Neural cell (in vitro differentiated cells): ENCODE data around the gene SMR3B. TPM values are rescaled to one million over a fixed set of nuclear protein-coding genes. Genes with fewer than 3 reads are reported as not detected.

ENCODE experiments used
- H2AFZ ChIP-seq: fragments of 200-600, 300-800 bp; sonication (generic), shearing (Covaris generic); 2 replicates; pipeline ENCODE4 v1.6.0; 2014; ENCODE audit warnings: low read depth, mild to moderate bottlenecking, antibody characterized with exemption, low read length, moderate library complexity
- H3F3A ChIP-seq: fragments of 200-600 bp; shearing (Covaris generic); 2 replicates; pipeline ENCODE4 v1.6.1; 2016; ENCODE audit warnings: mild to moderate bottlenecking, moderate library complexity, mixed read lengths, antibody characterized with exemption, low read length; ENCODE audit not compliant: insufficient read depth, poor library complexity, severe bottlenecking
- H3K27ac ChIP-seq: fragments of 200-600, 300-800 bp; sonication (generic), shearing (Covaris generic); 2 replicates; pipeline ENCODE4 v1.5.1; 2014; ENCODE audit warnings: mild to moderate bottlenecking, low read length, moderate library complexity
- H3K27me3 ChIP-seq: fragments of 300-800, 200-600 bp; sonication (generic), shearing (Covaris generic); 2 replicates; pipeline ENCODE4 v1.6.0; 2014; ENCODE audit warnings: mild to moderate bottlenecking, low read depth, low read length, moderate library complexity; ENCODE audit not compliant: insufficient read depth
- H3K36me3 ChIP-seq: fragments of 300-800, 200-600 bp; sonication (generic), shearing (Covaris generic); 2 replicates; pipeline ENCODE4 v1.5.1; 2014; ENCODE audit warnings: mild to moderate bottlenecking, antibody characterized with exemption, low read length, moderate library complexity; ENCODE audit not compliant: insufficient read depth
- H3K4me2 ChIP-seq: fragments of 300-800, 200-600 bp; sonication (generic), shearing (Covaris generic); 2 replicates; pipeline ENCODE4 v1.6.0; 2014; ENCODE audit warnings: mild to moderate bottlenecking, low read length
- H3K4me3 ChIP-seq: fragments of 300-800, 200-600 bp; sonication (generic), shearing (Covaris generic); 2 replicates; pipeline ENCODE4 v1.5.1; 2014; ENCODE audit warnings: mild to moderate bottlenecking, low read length, moderate library complexity
- H3K79me2 ChIP-seq: fragments of 200-600 bp; shearing (Covaris generic); replicated peaks from 2 replicates; pipeline ENCODE4 v1.6.0; 2014; ENCODE audit warnings: mild to moderate bottlenecking, low read length, moderate library complexity; ENCODE audit not compliant: insufficient read depth
- H3K9ac ChIP-seq: fragments of 300-800, 200-600 bp; sonication (generic), shearing (Covaris generic); 2 replicates; pipeline ENCODE4 v1.6.1; 2016; ENCODE audit warnings: mild to moderate bottlenecking, low read length, mixed read lengths
- H3K9me2 ChIP-seq: fragments of 200-600 bp; shearing (Covaris generic); 2 replicates; pipeline ENCODE4 v1.6.1; 2016; ENCODE audit warnings: mild to moderate bottlenecking, low read length, mixed read lengths; ENCODE audit not compliant: insufficient read depth
- H3K9me3 ChIP-seq: fragments of 200-600, 300-800 bp; sonication (generic), shearing (Covaris generic); 2 replicates; pipeline ENCODE4 v1.6.1; 2016; ENCODE audit warnings: mild to moderate bottlenecking, mixed run types, low read length, moderate library complexity, mixed read lengths
- H4K20me1 ChIP-seq: fragments of 200-600 bp; shearing (Covaris generic); 2 replicates; pipeline ENCODE4 v1.6.1; 2016; ENCODE audit warnings: mild to moderate bottlenecking, mixed run types; ENCODE audit not compliant: insufficient read depth
- CTCF ChIP-seq: fragments of 450-650 bp; IDR thresholded peaks from 2 replicates; pipeline ENCODE4 v1.5.1; 2014; ENCODE audit warnings: antibody characterized with exemption, mild to moderate bottlenecking, moderate library complexity; ENCODE audit not compliant: poor library complexity, severe bottlenecking
- EP300 ChIP-seq: fragments of 450-650 bp; conservative IDR thresholded peaks from 2 replicates; pipeline ENCODE4 v1.6.1; 2014; ENCODE audit warnings: antibody characterized with exemption, mild to moderate bottlenecking, moderate library complexity; ENCODE audit not compliant: poor library complexity, severe bottlenecking
- EZH2 ChIP-seq: fragments of 200-600, 300-800 bp; shearing (Covaris generic), sonication (generic); IDR thresholded peaks from 2 replicates; pipeline ENCODE4 v1.6.1; 2014; ENCODE audit warnings: antibody characterized with exemption, low read length, borderline replicate concordance, mild to moderate bottlenecking; ENCODE audit not compliant: insufficient read depth, poor library complexity, severe bottlenecking
- MXI1 ChIP-seq: fragments of 450-650 bp; conservative IDR thresholded peaks from 2 replicates; pipeline ENCODE4 v1.6.1; 2014; ENCODE audit warnings: antibody characterized with exemption, mild to moderate bottlenecking; ENCODE audit not compliant: poor library complexity, severe bottlenecking
- POLR2AphosphoS5 ChIP-seq: IDR thresholded peaks from 2 replicates; pipeline ENCODE4 v1.6.1; 2012
- RAD21 ChIP-seq: fragments of 450-650 bp; conservative IDR thresholded peaks from 2 replicates; pipeline ENCODE4 v1.6.1; 2014; ENCODE audit warnings: antibody characterized with exemption, mild to moderate bottlenecking, moderate library complexity
- REST ChIP-seq: IDR thresholded peaks from 2 replicates; pipeline ENCODE4 v1.6.1; 2012; ENCODE audit warnings: borderline replicate concordance
- SMC3 ChIP-seq: fragments of 450-650 bp; conservative IDR thresholded peaks from 2 replicates; pipeline ENCODE4 v1.6.1; 2014; ENCODE audit warnings: antibody characterized with exemption, mild to moderate bottlenecking, moderate library complexity; ENCODE audit not compliant: poor library complexity
- TAF1 ChIP-seq: IDR thresholded peaks from 2 replicates; pipeline ENCODE4 v1.6.1; 2012; ENCODE audit warnings: low read depth
- polyA plus RNA-seq: library from polyadenylated mRNA; depleted of rRNA; stranded (reverse); fragments of >200 nt; gene quantifications from 2 replicates; pipeline ENCODE4 v1.2.3, GENCODE V29; 2014

Gene SMR3B
- polyA plus RNA-seq, 1 donor from 2014 or later: not detected

- TF ChIP-seq EP300 (no peak), MXI1 (no peak), TAF1 (no peak)
Observed at GRCh38 chr4:70364002-70364401, 18.9 kb upstream of the SMR3B start (continued).

GRCh38 chr4:70365479-70365878 is 17.5 kb upstream of the SMR3B start:
- Histone ChIP-seq H3K9ac (no peak overlapping the region), H4K20me1 (no peaks in the 10 kb centered on the region), H3F3A (no peaks in the 10 kb centered on the region), H3K9me3 (no peaks in the 10 kb centered on the region), H3K4me2 (no peak overlapping the region), H3K36me3 (no peaks in the 10 kb centered on the region), H3K27me3 (no peaks in the 10 kb centered on the region), H3K4me3 (no peak overlapping the region), H3K79me2 (no peaks in the 10 kb centered on the region), H3K9me2 (no peaks in the 10 kb centered on the region), H3K27ac (no peak overlapping the region), H2AFZ (no peak overlapping the region)
- TF ChIP-seq EP300 (no peak), RAD21 (no peak), EZH2 (no peak), SMC3 (no peak), CTCF (no peak), MXI1 (no peak), POLR2AphosphoS5 (no peak), REST (no peak), TAF1 (no peak)

GRCh38 chr4:70367813-70368212 is 15.1 kb upstream of the SMR3B start:
- Histone ChIP-seq H3K36me3 (no peaks in the 10 kb centered on the region), H3K79me2 (no peaks in the 10 kb centered on the region), H3K4me2 (no peak overlapping the region), H3K4me3 (no peak overlapping the region), H3F3A (no peaks in the 10 kb centered on the region), H3K27ac (no peak overlapping the region), H4K20me1 (no peaks in the 10 kb centered on the region), H2AFZ (no peak overlapping the region), H3K9me2 (no peaks in the 10 kb centered on the region), H3K9ac (no peak overlapping the region), H3K9me3 (no peaks in the 10 kb centered on the region), H3K27me3 (no peaks in the 10 kb centered on the region)
- TF ChIP-seq MXI1: no peak
- TF ChIP-seq CTCF: no peak
- TF ChIP-seq SMC3: no peak
- TF ChIP-seq EP300: no peak
- no peak for TF ChIP-seq REST
